Right lobe of liver (tissue), 6 donors: ENCODE measurements around the gene CNFN. TPM values are rescaled to one million over a fixed set of nuclear protein-coding genes. Genes with fewer than 3 reads are reported as not detected.

Experiments
- ATAC-seq, 4 donors: fragments of 200-7000 bp; cut with Tn5 transposase; one replicate each; pipeline ENCODE4 v1.9.1; 2020; ENCODE audit warnings: mild to moderate bottlenecking in 4 of 4, moderate library complexity in 4 of 4
- DNase-seq, 3 donors: peaks; one replicate each; pipeline ENCODE4 v3.0.0-alpha.2; 2020
- H3K27ac ChIP-seq, 3 donors: fragments of 200-600 bp; one replicate each; pipeline ENCODE4 v1.8.0; 2022
- H3K27me3 ChIP-seq, 2 donors: fragments of 200-600 bp; one replicate each; pipeline ENCODE4 v1.8.0; 2022
- H3K36me3 ChIP-seq, 4 donors: fragments of 200-600 bp; sonication (generic) in 1 of 4; one replicate each; pipeline versions ENCODE4 v1.5.1 to v1.8.0; 2017 to 2022; ENCODE audit warnings: control low read depth in 1 of 4
- H3K4me1 ChIP-seq, 4 donors: fragments of 200-600 bp; sonication (generic) in 1 of 4; one replicate each; pipeline versions ENCODE4 v1.5.1 to v1.8.0; 2017 to 2022; ENCODE audit warnings: control low read depth in 1 of 4
- H3K4me3 ChIP-seq, 3 donors: fragments of 200-600 bp; one replicate each; pipeline ENCODE4 v1.8.0; 2022
- H3K9me3 ChIP-seq, 4 donors: fragments of 200-600 bp; sonication (generic) in 1 of 4; one replicate each; pipeline versions ENCODE4 v1.5.1 to v1.8.0; 2017 to 2022; ENCODE audit warnings: control low read depth in 1 of 4
- POLR2A ChIP-seq: fragments of 450-650 bp; IDR thresholded peaks from one replicate; pipeline ENCODE4 v1.6.1; 2017; ENCODE audit warnings: antibody characterized with exemption, mild to moderate bottlenecking
- WGBS: methylation state at CpG from one replicate; pipeline ENCODE4 v1.1.6; 2018; ENCODE audit warnings: low coverage, low lambda C conversion rate; ENCODE audit not compliant: insufficient coverage; ENCODE audit errors: missing lambda C conversion rate; 5-methylcytosine and 5-hydroxymethylcytosine counted together
- intact Hi-C, 2 donors: fragments of 100-400 bp; cut with DNase I; formaldehyde crosslinking; loops; one replicate each; pipeline versions ENCODE4 v1.11.2 to v1.14.1; 2022
- total RNA-seq, 6 experiments: library from RNA; depleted of rRNA in 2 of 6; stranded (reverse); fragments of >200 nt in 2 of 6; fragmentation: NEBNext Ultra II Directional in 3 of 6; extraction: Animal tissue kit (Norgen Biotek cat#: 25700) in 3 of 6; gene quantifications; one replicate each; pipeline versions ENCODE4 v1.1.0 to v1.2.4, GENCODE V29; 2016 to 2023
- TF ChIP-seq, protein P1 (sequence below), 4 donors: fragments of 200-600 bp in 3 of 4; fragments of 450-650 bp in 1 of 4; IDR thresholded peaks; one replicate each; pipeline versions ENCODE4 v1.5.1 to v1.8.0; 2016 to 2022; ENCODE audit warnings: antibody characterized with exemption in 4 of 4, mild to moderate bottlenecking in 2 of 4
- donor health status: DM: no; HTN: yes; CAD: no.
- donor health status: DM: no; HTN: no; CAD: no.
- donor health status: DM: no; HTN: no; CAD: no.
- donor health status: DM: no; HTN: yes; CAD: no.
- donor health status: DM: no; HTN: yes; CAD: no.

The CNFN gene
- total RNA-seq, 6 experiments from 2014 or later, result not detected

DNA sequence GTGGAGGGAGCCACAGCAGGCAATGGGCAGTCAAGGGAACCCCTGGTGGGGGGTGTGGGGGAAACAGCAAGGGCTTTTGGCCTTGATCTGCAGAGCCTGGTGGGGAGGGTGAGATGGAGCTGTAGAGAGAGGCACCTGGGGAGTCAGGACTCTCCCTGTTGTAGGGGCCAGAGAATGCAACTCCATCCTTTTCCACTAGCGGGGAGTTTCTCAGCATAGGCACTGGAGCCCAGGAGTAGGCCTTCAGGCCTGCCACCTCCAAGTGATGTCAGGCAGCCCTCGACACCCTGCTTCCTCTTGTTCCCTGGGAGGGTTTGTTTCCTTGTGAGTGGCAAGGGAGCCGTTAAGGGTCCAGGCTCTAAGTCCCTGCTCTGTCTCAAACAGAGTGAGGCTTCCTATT lies 39.7 kb downstream of the CNFN start:
- no peak for ATAC-seq
- 83% methylated on average over 1 of the region's 3 CpGs for WGBS
- no peak overlapping the region for H3K27ac ChIP-seq
- H3K9me3 ChIP-seq, result no peaks in the 10 kb centered on the region
- H3K27me3 ChIP-seq, result no peaks in the 10 kb centered on the region
- DNase-seq, result no peak
- TF ChIP-seq POLR2A, result no peak
- TF ChIP-seq, protein P1, sequence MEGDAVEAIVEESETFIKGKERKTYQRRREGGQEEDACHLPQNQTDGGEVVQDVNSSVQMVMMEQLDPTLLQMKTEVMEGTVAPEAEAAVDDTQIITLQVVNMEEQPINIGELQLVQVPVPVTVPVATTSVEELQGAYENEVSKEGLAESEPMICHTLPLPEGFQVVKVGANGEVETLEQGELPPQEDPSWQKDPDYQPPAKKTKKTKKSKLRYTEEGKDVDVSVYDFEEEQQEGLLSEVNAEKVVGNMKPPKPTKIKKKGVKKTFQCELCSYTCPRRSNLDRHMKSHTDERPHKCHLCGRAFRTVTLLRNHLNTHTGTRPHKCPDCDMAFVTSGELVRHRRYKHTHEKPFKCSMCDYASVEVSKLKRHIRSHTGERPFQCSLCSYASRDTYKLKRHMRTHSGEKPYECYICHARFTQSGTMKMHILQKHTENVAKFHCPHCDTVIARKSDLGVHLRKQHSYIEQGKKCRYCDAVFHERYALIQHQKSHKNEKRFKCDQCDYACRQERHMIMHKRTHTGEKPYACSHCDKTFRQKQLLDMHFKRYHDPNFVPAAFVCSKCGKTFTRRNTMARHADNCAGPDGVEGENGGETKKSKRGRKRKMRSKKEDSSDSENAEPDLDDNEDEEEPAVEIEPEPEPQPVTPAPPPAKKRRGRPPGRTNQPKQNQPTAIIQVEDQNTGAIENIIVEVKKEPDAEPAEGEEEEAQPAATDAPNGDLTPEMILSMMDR (IDR thresholded peaks at IDR 0.05), result no peak
- peaks cover 0 to 3% (median 0%) of the 10 kb centered on the region in 4 donors for H3K36me3 ChIP-seq
- no peaks in the 10 kb centered on the region for H3K4me1 ChIP-seq
- intact Hi-C loops, result no loop called here
- H3K4me3 ChIP-seq, result no peak overlapping the region

DNA sequence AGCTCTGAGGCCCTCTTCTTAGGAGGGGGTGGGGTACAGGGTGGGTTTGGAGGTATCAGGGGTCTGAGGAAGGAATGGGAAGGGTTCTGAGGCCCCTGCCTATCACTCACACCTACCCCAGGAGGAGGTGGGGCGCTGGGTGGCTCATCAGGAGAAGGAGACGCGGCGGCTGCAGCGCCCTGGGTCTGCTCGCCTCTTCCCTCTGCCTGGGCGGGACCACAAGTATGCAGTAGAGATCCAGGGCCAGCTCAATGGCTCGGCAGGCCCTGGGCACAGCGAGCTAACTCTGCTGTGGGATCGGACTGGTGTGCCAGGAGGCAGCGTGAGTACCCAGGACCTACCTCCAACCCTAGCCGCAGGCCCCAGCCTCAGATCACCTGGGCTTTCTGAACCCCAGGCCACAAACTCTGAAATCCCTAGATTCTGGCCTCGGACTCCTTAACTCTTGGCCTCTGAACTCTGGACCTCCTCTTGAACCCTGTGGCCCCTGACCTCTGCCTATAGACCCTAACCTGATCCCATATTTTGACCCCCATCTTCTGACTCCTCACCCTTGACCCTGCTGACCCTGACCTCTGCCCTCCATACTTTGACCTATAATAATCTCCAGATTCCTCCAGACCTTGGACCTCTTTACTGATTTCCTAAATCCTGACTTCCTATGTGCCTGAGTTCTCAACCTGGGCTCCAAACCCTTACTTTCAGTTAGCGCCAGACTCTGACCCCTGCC lies 40.6 kb downstream of the CNFN start:
- no peak for ATAC-seq
- Histone ChIP-seq H3K9me3 (no peaks in the 10 kb centered on the region), H3K4me1 (no peaks in the 10 kb centered on the region), H3K36me3 (peaks cover 0 to 3% (median 0%) of the 10 kb centered on the region in 4 donors), H3K27ac (no peak overlapping the region), H3K4me3 (no peak overlapping the region), H3K27me3 (no peaks in the 10 kb centered on the region)
- intact Hi-C loops, result no loop called here
- WGBS, result 100% methylated on average over 2 of the region's 14 CpGs
- no peak for DNase-seq
- TF ChIP-seq POLR2A, result no peak
- TF ChIP-seq, protein P1 (IDR thresholded peaks at IDR 0.05), result no peak

DNA sequence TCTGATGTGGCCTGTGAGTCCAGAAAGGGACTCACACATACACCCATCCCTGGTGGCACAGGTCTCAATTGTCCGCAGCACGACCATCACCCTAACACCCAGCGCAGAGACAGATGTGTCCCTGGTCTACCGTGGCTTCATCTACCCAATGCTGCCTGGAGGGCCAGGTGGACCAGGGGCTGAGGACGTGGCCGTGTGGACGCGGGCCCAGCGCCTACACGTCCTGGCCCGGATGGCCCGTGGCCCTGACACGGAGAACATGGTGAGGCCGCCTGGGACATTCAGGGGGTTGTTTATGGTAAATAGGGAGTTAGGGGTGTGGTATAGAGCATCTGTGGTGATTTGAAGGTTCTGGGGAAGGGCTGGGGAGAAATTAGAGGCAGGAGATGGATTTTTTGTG lies 41.9 kb downstream of the CNFN start:
- no peaks in the 10 kb centered on the region for H3K9me3 ChIP-seq
- no peak overlapping the region for H3K27ac ChIP-seq
- 98% methylated on average over 10 of the region's 14 CpGs for WGBS
- H3K36me3 ChIP-seq, result peaks cover 0 to 3% (median 0%) of the 10 kb centered on the region in 4 donors
- TF ChIP-seq, protein P1 (IDR thresholded peaks at IDR 0.05), result no peak
- TF ChIP-seq POLR2A, result no peak
- ATAC-seq (no peak), DNase-seq (no peak)
- no peaks in the 10 kb centered on the region for H3K4me1 ChIP-seq
- intact Hi-C loops, result no loop called here
- H3K27me3 ChIP-seq, result no peaks in the 10 kb centered on the region
- H3K4me3 ChIP-seq, result no peak overlapping the region

DNA sequence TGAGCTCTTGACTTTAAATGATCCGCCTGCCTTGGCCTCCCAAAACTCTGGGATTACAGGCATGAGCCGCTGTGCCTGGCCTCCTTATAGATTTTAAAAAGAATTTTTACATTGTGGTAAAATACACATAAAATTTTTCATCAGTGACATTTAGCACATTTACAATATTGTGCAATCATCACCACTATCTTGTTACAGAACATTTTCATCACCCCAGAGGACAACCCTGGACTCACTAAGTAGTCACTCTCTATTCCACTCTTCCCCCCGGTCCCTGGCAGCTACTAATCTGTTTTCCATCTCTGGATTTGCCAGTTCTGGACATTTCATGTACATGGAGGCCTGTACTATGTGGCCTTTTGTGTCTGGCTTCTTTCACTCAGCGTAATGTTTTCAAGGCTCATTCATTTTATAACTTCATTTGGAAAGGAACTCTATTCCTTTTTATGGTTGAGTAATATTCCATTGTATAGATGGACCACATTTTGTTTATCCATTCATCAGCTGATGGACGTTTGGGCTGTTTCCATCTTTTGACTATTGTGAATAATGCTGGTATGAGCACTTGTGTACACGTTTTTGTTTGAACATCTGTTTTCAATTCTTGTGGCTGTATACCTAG lies 44.8 kb downstream of the CNFN start:
- DNase-seq (no peak), ATAC-seq (no peak)
- Histone ChIP-seq H3K27ac (no peak overlapping the region), H3K27me3 (no peaks in the 10 kb centered on the region), H3K9me3 (no peaks in the 10 kb centered on the region), H3K4me3 (no peak overlapping the region), H3K4me1 (no peaks in the 10 kb centered on the region), H3K36me3 (no peaks in the 10 kb centered on the region)
- WGBS, result 74% methylated on average over 6 of the region's 6 CpGs
- intact Hi-C loops, result no loop called here
- TF ChIP-seq, protein P1 (IDR thresholded peaks at IDR 0.05), result no peak
- TF ChIP-seq POLR2A, result no peak
